Endothelial cell of umbilical vein (primary cell): ENCODE data around the gene PPHLN1.

Source experiments
- CTCF ChIP-seq, 2 donors: IDR thresholded peaks; 1 replicate in 1 of 2; 2 replicates in 1 of 2; pipeline ENCODE4 v1.5.1; 2011; ENCODE audit warnings: low read length in 2 of 2, mild to moderate bottlenecking in 2 of 2, moderate library complexity in 2 of 2, control low read depth in 1 of 2, inconsistent platforms in 1 of 2, low read depth in 1 of 2; ENCODE audit not compliant: insufficient read depth in 1 of 2; ENCODE audit errors: extremely low read depth in 1 of 2
- EZH2 ChIP-seq: IDR thresholded peaks from 2 replicates; pipeline ENCODE4 v1.6.1; 2012; ENCODE audit warnings: borderline replicate concordance, low read depth, mild to moderate bottlenecking, moderate library complexity, low read length, inconsistent platforms; ENCODE audit not compliant: severe bottlenecking
- FOS ChIP-seq: IDR thresholded peaks from 2 replicates; pipeline ENCODE4 v1.6.1; 2011; ENCODE audit warnings: mild to moderate bottlenecking, low read length, moderate library complexity, borderline replicate concordance; ENCODE audit not compliant: insufficient read depth
- GATA2 ChIP-seq: IDR thresholded peaks from 2 replicates; pipeline ENCODE4 v1.7.0; 2011; ENCODE audit warnings: low read depth, mild to moderate bottlenecking, moderate library complexity, mixed read lengths, low read length; ENCODE audit not compliant: insufficient read length, insufficient read depth
- JUN ChIP-seq: IDR thresholded peaks from 2 replicates; pipeline ENCODE4 v1.6.1; 2011; ENCODE audit warnings: borderline replicate concordance, low read depth; ENCODE audit not compliant: insufficient read length, insufficient read depth
- MYC ChIP-seq: IDR thresholded peaks from one replicate; pipeline ENCODE4 v1.6.1; 2011; ENCODE audit warnings: mild to moderate bottlenecking, low read depth, low read length
- POLR2A ChIP-seq: IDR thresholded peaks from 2 replicates; pipeline ENCODE4 v1.6.1; 2012; ENCODE audit warnings: low read depth, mild to moderate bottlenecking, control low read depth, low read length
- POLR2AphosphoS5 ChIP-seq: IDR thresholded peaks from 2 replicates; pipeline ENCODE4 v1.6.1; 2012; ENCODE audit warnings: low read depth, mild to moderate bottlenecking, control low read depth, low read length, moderate library complexity; ENCODE audit not compliant: insufficient read depth

- TF ChIP-seq POLR2A (no peak), POLR2AphosphoS5 (no peak), MYC (no peak), CTCF (IDR thresholded peaks at IDR 0.05; ENCODE audit: extremely low read depth in 1 of 2, insufficient read depth in 1 of 2, low read depth in 1 of 2, low read length in 2 of 2) (no peak), EZH2 (no peak), GATA2 (no peak), FOS (no peak), JUN (no peak)
Measured at GRCh38 chr12:42323856-42324255, 2.1 kb upstream of the PPHLN1 start.
